ENCODE measurements around the gene DOCK4. TPM values are rescaled to one million over a fixed set of nuclear protein-coding genes. Genes with fewer than 3 reads are reported as not detected.

The DOCK4 gene
- total RNA-seq, 1 experiment from 2014 or later = 20.4 TPM

GRCh38 chr7:112154690-112155089 lies 51.5 kb downstream of the DOCK4 start (continued):
- TF ChIP-seq, protein P1, sequence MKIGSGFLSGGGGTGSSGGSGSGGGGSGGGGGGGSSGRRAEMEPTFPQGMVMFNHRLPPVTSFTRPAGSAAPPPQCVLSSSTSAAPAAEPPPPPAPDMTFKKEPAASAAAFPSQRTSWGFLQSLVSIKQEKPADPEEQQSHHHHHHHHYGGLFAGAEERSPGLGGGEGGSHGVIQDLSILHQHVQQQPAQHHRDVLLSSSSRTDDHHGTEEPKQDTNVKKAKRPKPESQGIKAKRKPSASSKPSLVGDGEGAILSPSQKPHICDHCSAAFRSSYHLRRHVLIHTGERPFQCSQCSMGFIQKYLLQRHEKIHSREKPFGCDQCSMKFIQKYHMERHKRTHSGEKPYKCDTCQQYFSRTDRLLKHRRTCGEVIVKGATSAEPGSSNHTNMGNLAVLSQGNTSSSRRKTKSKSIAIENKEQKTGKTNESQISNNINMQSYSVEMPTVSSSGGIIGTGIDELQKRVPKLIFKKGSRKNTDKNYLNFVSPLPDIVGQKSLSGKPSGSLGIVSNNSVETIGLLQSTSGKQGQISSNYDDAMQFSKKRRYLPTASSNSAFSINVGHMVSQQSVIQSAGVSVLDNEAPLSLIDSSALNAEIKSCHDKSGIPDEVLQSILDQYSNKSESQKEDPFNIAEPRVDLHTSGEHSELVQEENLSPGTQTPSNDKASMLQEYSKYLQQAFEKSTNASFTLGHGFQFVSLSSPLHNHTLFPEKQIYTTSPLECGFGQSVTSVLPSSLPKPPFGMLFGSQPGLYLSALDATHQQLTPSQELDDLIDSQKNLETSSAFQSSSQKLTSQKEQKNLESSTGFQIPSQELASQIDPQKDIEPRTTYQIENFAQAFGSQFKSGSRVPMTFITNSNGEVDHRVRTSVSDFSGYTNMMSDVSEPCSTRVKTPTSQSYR (CRISPR knock-in tag; IDR thresholded peaks at IDR 0.05) = no peak
- no peak for TF ChIP-seq IRF2 (CRISPR knock-in tag; IDR thresholded peaks at IDR 0.05; ENCODE audit: borderline replicate concordance, low read depth)
- TF ChIP-seq ZNF396 (CRISPR knock-in tag; IDR thresholded peaks at IDR 0.05; ENCODE audit: borderline replicate concordance) = no peak
- no peak for TF ChIP-seq ELF4 (CRISPR knock-in tag; IDR thresholded peaks at IDR 0.05; ENCODE audit: low read depth)

GRCh38 chr7:112152186-112152585 lies 54.0 kb downstream of the DOCK4 start:
- no peak overlapping the region for H3K4me3 Mint-ChIP-seq
- ATAC-seq (no peak), DNase-seq (ENCODE audit: low spot score) (no peak)
- TF ChIP-seq JUN (CRISPR knock-in tag; IDR thresholded peaks at IDR 0.05) (no peak), MAX (CRISPR knock-in tag; IDR thresholded peaks at IDR 0.05) (no peak), NR1H2 (CRISPR knock-in tag; IDR thresholded peaks at IDR 0.05) (no peak), NFATC4 (CRISPR knock-in tag; IDR thresholded peaks at IDR 0.05) (no peak), EMX1 (CRISPR knock-in tag; IDR thresholded peaks at IDR 0.05) (no peak), ARID4B (CRISPR knock-in tag; IDR thresholded peaks at IDR 0.05; ENCODE audit: borderline replicate concordance) (no peak), FOXK1 (CRISPR knock-in tag; IDR thresholded peaks at IDR 0.05) (no peak), IRF1 (CRISPR knock-in tag; IDR thresholded peaks at IDR 0.05) (no peak), GABPB1 (CRISPR knock-in tag; IDR thresholded peaks at IDR 0.05) (no peak), TEAD4 (CRISPR knock-in tag; IDR thresholded peaks at IDR 0.05) (no peak), ATF1 (CRISPR knock-in tag; IDR thresholded peaks at IDR 0.05) (no peak), ZNF423 (CRISPR knock-in tag; IDR thresholded peaks at IDR 0.05) (no peak), TEAD1 (CRISPR knock-in tag; IDR thresholded peaks at IDR 0.05) (no peak)
- TF ChIP-seq, protein P2, sequence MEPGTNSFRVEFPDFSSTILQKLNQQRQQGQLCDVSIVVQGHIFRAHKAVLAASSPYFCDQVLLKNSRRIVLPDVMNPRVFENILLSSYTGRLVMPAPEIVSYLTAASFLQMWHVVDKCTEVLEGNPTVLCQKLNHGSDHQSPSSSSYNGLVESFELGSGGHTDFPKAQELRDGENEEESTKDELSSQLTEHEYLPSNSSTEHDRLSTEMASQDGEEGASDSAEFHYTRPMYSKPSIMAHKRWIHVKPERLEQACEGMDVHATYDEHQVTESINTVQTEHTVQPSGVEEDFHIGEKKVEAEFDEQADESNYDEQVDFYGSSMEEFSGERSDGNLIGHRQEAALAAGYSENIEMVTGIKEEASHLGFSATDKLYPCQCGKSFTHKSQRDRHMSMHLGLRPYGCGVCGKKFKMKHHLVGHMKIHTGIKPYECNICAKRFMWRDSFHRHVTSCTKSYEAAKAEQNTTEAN (CRISPR knock-in tag; IDR thresholded peaks at IDR 0.05) = no peak
- TF ChIP-seq, protein P3, sequence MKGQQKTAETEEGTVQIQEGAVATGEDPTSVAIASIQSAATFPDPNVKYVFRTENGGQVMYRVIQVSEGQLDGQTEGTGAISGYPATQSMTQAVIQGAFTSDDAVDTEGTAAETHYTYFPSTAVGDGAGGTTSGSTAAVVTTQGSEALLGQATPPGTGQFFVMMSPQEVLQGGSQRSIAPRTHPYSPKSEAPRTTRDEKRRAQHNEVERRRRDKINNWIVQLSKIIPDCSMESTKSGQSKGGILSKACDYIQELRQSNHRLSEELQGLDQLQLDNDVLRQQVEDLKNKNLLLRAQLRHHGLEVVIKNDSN (CRISPR knock-in tag; IDR thresholded peaks at IDR 0.05) = no peak
- TF ChIP-seq, protein P4, sequence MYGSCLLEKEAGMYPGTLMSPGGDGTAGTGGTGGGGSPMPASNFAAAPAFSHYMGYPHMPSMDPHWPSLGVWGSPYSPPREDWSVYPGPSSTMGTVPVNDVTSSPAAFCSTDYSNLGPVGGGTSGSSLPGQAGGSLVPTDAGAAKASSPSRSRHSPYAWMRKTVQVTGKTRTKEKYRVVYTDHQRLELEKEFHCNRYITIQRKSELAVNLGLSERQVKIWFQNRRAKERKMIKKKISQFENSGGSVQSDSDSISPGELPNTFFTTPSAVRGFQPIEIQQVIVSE (CRISPR knock-in tag; IDR thresholded peaks at IDR 0.05; ENCODE audit: borderline replicate concordance) = no peak
- TF ChIP-seq, protein P5, sequence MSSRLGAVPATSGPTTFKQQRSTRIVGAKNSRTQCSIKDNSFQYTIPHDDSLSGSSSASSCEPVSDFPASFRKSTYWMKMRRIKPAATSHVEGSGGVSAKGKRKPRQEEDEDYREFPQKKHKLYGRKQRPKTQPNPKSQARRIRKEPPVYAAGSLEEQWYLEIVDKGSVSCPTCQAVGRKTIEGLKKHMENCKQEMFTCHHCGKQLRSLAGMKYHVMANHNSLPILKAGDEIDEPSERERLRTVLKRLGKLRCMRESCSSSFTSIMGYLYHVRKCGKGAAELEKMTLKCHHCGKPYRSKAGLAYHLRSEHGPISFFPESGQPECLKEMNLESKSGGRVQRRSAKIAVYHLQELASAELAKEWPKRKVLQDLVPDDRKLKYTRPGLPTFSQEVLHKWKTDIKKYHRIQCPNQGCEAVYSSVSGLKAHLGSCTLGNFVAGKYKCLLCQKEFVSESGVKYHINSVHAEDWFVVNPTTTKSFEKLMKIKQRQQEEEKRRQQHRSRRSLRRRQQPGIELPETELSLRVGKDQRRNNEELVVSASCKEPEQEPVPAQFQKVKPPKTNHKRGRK (CRISPR knock-in tag; IDR thresholded peaks at IDR 0.05; ENCODE audit: borderline replicate concordance) = no peak
- TF ChIP-seq, protein P6, sequence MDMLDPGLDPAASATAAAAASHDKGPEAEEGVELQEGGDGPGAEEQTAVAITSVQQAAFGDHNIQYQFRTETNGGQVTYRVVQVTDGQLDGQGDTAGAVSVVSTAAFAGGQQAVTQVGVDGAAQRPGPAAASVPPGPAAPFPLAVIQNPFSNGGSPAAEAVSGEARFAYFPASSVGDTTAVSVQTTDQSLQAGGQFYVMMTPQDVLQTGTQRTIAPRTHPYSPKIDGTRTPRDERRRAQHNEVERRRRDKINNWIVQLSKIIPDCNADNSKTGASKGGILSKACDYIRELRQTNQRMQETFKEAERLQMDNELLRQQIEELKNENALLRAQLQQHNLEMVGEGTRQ (CRISPR knock-in tag; IDR thresholded peaks at IDR 0.05) = no peak
- TF ChIP-seq, protein P7, sequence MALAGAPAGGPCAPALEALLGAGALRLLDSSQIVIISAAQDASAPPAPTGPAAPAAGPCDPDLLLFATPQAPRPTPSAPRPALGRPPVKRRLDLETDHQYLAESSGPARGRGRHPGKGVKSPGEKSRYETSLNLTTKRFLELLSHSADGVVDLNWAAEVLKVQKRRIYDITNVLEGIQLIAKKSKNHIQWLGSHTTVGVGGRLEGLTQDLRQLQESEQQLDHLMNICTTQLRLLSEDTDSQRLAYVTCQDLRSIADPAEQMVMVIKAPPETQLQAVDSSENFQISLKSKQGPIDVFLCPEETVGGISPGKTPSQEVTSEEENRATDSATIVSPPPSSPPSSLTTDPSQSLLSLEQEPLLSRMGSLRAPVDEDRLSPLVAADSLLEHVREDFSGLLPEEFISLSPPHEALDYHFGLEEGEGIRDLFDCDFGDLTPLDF (CRISPR knock-in tag; IDR thresholded peaks at IDR 0.05) = no peak
- H3K9me3 Mint-ChIP-seq = no peaks in the 10 kb centered on the region
- POLR2A ChIA-PET = no interaction called here
- no peak overlapping the region for H3K27ac Mint-ChIP-seq
- H3K4me1 Mint-ChIP-seq = peaks cover 27% of the 10 kb centered on the region
- CTCF ChIA-PET = interaction anchor here (1.0 kb wide), 1 partner anchor 15 kb away, joined by 4 read pairs; no protein-coding TSS in a partner anchor
- H3K36me3 Mint-ChIP-seq = no peaks in the 10 kb centered on the region
- H3K27me3 Mint-ChIP-seq (ENCODE audit: low read depth) = no peaks in the 10 kb centered on the region
